GM18873 (cell line): ENCODE data around the gene VAV2.
"Not testable (repeated sequence)": the region's sequence is repeated elsewhere in the genome, so short reads cannot be mapped to it uniquely, and the experiment has no call there.

Experiments used
- ATAC-seq: cut with Tn5 transposase; IDR thresholded peaks from one replicate; pipeline ENCODE4 v1.9.1; 2021; ENCODE audit warnings: mild to moderate bottlenecking, moderate library complexity, moderate number of reproducible peaks; ENCODE audit not compliant: unreplicated experiment, low FRiP score

The VAV2 gene

DNA sequence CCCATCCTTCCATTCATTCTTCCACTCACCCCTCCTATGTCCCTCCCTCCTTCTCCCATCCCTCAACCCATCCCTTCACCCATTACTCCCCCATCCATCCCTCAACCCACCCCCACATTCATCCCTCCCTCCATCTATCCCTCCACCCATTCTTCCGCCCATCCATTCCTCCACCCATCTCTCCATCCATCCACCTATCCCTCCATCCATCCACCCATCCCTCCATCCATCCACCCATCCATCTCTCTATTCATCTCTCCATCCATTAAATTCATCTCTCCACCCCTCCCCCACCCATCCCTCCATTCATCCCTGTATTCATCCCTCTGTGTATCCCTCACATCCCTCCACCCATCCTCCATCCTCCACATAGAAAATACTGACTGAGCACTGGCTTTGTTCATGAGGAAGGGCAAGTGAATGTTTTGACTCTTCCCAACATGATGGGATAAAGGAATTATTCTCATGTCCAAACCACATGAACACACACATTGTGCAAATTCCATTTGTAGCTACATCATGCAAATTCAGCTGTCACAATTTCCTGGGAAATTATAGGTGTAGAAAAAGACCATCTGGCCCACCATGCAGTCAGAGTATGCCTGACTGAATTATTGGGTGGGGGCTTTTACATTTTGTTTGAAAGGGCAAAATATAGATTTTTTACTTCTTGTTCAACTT, 6.9 kb upstream of the VAV2 start:
- ATAC-seq, result no peak

DNA sequence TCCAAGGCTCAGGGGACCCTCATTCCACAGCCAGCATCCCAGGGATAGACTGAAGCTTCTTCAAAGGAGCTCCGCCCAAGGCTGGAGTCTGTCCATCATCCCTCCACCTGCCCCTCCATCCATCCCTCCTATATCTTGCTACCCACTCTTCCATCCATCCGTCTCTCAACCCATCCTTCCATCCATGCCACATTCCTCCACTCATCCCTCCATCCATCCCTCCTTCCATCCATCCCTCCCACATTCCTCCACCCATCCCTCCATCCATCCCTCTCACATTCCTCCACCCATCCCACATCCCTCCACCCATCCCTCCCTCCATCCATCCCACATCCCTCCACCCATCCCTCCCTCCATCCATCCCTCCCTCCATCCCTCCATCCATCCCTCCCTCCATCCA, 5.5 kb upstream of the VAV2 start:
- ATAC-seq, result no peak

DNA sequence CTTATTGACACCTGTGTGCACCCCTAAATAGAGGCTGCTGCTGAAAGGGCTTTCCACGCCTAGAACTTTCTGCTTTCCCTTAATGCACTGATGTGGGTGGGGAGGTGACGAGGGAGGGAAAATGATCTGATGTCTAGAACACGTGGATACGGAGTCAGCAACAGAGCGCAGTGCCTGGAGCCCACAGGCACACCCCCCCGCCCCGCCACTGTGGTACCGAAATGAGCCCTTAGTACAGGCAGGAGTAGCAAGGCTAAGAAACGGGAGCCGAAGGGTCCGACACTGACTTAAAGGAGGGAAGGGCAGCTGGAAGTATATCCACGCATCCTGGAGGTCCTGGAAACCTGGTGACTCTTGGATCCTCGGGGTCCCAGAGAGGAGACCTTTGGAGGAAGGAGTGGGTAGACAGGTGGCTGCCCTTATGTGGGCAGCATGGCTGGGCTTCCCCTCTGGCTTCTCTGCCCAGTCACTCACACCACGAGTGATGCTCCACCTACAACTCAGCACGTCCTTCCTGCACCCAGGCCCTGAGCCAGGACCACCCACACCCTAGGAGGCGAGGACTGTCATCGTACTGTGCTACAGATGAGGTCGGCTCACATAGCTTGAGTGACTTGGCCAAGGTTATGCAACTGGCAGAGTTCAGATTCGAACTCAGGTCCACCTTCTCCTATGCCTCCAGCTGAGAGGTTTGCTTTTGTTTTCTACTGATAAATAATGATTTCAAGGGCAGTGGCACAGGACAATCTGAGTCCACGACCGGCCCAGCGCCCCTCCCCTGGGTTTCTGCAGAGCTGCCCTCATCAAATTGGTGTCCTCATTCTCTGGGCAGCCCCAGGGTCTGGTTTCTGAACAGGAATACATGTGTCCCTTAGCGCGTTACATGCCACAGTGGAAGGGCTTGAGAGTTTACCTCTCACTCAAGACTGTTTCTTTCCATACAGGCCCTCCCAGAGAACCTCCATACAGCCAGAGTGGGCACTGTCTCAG, 4.7 kb upstream of the VAV2 start:
- ATAC-seq, result no peak

DNA sequence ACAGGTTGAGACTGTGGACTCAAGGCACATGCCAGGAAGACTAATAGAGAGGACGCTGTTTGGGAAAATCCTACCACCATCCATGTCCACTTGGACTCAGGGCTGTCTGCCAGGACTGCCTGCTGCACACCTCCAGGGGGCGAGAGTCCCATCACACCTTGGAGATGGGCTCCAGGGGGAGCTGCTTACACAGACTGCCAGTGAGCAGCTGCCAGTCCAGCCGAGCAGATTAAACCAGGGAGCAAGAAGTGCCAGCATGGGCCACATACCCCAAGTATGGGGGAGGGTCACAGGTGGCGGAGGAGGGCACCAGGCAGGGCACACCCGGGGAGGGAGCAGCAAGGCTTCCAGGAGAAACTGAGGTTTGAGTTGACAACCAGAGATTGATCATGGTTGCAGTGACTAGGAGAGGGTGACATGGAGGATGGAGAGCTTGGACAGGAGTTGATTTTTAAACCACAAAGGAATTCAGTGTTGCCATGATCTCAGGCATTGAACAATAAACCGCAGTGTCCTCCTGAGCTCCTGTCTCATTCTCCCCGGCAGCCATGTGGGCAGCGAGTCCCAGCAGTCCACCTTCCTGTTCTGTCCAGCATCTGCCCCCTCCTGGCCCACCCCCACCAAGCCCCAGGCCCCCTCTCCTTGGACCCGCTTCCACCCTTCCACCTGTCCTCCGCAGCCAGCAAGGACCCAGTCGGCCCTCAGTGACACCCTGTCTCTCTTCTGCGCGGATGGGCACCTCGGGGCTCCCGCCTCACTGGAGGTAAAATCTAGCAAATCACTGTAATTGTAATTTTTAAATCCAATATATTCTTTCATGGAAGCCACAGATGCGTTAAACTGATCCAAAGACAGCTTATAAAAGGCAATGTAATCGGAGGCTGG, 3.1 kb upstream of the VAV2 start:
- ATAC-seq, result no peak

DNA sequence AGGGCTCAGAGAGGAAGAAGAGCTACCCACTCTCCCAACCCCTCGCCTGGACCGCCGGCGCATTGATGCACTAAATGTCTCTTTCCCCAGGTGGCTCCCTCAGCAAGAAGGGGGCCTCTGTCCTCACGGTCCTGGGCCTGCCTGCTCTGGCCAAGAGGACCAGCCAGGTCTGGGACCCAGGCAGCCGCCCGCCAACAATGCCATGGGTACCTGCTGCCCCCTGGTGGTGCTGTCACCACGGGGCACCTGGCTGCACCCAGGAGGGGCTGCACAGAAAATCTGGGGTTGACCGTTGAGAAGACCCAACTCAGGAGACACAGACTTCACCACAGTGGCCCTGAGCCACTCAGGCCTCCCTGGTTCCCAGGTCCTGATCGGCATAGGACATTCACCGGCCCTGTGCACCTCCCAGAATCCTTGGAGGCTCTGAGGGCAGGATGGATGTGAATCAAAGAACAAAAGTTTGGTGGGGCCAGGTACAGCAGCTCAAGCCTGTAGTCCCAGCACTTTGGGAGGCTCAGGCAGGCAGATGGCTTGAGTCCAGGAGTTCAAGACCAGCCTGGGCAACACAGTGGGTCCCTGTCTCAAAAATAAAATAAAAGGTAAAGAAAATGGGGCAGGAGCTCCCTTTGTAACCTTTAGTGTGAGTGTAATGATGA, 2.4 kb upstream of the VAV2 start:
- no peak for ATAC-seq

DNA sequence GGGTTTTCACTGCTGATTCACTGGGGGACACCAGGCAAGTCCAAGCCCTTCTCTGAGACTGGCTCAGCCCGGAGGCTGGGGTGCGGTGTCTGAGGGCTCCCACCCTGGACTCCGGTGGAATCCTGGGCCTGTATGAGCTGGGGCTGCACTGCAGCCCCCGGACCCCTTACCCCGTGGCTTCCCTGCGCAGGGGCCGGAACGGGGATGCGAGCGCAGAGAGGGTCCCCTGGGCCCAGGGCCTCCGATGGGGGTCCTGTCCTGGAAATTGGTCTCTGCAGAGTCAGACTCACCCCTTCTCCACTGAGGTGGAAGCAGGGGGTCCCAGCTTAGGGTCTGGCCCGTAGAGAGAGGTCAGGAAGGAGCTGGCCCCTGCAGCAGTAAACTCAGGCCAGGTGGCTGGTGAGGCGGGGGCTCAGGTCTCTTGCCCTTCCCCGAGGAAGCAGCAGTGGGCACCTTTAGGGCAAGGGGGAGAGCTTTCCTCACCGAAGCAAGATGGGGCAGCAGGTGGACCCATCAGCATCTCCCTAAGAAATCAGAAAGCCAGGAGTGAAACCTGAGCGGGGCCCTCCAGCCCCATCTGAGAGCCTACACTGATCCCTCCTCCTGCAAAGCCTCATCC, 1.6 kb upstream of the VAV2 start:
- no peak for ATAC-seq

DNA sequence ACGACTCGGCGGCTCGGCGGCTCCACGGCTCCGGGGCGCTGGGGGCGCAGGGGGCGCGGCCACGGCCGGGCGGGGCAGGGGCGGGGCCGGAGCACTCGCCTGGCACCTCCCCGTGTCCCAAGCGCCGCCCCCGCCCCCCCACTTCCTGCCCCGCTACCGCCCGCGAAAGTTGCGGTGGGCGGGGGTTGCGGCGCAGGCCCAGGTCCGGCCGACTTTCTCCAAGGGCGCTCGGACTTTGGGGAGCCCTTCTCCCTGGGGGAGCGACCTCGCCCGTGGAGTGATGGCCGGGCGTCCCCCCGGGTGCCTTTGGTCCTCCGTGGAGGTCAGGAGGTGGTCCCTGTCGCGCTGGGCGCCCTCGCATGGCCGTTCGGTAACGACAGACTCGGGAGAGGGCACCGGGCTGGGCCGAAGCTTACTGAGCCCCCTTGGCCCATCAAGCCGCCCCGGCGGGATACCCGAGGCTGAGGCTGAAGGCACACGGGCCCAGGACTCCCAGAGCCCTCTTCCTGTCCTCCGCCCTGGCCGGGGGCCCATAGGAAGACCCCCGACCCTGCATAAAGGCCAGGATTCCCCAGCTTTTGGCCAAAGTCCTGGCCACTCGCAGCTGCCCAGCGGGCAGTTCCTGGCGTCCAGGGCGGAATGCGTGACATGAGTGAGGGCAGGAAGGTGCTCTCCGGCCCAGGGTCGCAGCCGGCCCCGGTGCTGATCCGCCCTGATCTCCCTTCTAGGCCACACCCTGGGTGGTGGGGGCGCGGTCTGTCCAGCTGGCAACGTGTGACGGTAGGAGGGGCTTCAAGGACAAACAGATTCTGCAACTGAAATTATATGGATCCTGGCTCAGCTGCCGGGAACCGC, 883 bp upstream of the VAV2 start:
- ATAC-seq, result peak; percentile 39

DNA sequence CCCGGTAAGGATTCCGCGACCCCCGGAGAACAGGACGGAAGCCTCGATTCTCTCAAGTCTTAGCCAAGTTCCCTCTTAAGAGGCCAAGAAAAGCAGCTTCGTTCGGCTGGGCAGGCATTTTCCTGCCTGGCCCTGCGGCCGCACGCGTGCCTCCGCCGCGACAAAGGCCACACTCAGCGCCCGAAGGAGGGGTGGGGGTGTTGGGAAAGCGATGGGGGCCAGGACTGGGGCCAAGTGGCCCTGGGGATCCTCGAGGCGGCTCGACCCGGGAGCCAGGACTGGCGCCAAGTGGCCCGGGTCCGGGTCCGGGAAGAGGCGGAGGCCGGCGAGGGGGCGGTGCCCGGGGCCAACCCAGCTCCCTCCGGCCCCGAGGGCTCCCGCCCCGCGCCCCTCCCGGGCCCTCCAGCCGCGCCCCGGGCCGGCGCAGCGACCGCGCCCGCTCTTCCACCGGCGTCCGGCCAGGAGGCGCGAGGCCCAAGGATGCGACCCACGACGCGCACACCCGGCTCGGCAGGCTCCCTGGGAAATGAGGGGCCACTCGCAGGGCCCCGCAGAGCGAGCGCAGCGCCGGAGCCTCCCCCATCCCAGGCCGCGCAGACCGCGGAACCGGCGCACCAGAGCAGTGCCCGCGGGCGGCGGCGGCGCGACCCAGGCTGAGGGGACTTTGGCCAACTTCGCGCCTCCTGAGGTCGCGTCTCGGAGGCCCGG, 756 bp downstream of the VAV2 start:
- no peak for ATAC-seq

DNA sequence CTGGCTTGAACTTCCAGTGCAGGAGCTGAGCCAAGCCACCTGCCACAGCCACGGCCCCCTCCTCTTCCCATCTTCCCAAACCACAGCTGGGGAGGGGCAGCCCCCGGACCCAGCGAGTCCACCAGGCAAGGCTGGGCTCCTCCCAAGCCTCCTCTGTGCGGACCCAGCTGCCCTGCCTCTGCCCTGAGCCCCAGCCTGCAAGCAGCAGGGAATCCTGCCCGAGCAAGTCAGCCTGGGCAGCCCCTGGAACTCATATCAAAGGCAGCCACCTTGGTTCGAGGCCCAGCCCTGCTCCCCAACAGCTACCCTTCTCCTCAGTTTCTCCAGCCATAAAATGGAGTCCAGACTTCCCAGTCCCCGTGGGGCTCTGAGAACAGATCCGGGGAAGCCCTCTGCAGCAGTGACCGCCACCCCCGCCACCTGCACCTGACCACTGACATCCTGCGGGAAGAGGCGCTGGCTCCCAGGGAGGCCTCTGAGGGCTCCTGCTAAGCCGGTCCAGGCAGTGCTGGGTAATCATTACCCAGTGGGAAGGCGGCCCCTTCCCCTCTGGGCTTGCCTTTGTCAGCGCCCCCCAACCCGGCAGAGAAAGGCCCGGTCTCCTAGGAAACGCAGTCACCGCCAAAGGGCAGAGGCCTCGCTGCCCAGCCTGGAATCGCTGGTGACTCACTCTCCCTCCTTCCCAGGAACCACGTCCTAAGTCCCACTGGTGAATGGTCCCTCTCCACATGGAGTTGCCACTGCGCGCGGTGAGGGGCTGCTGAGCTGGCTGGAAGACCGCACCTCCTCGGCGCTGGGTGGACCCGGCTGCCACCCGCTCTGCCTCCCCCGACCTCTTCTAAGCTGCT, 1.5 kb downstream of the VAV2 start:
- ATAC-seq, result no peak

DNA sequence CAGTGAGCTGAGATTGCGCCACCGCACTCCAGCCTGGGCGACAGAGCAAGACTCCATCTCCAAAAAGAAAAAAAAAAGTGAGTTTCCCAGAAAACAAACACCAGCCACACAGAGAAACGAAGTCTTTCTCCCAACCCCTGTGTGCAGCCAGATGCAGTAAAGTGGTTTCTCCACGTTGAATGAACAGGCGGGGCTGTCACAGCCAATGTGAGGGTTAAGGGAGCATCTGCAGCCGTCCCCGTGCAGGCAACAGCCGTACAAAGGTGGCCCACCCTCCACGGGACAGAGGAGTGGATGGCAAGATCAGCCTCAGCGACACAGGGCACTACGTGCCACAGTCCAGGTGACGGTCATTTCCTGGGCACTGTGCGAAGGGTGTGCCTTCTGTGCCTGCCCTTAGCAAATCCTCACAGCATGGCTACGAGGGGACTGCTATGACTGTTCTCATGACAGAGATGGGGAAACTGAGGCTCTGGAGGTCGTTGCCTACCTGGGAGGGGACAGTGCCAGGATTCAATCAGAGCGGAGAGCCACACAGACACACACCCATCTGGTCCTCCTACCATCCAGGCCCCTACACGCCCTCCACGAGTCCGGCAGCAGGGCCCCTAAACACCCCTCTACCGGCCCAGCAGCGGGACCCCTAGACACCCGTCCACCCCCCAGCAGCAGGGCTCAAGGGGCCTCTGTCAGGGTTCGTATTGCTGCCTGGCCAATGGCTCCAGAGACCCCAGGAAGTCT, 2.3 kb downstream of the VAV2 start:
- ATAC-seq, result no peak

DNA sequence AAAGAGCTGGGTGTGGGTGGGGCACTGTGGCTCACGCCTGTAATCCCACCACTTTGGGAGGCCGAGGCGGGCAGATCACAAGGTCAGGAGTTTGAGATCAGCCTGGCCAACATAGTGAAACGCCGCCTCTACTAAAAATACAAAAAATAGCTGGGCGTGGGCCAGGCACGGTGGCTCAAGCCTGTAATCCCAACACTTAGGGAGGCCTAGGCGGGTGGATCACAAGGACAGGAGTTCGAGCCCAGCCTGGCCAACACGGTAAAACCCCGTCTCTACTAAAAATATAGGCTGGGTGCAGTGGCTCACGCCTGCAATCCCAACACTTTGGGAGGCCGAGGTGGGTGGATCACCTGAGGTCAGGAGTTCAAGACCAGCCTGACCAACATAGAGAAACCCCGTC, 3.4 kb downstream of the VAV2 start:
- not testable (repeated sequence) for ATAC-seq

DNA sequence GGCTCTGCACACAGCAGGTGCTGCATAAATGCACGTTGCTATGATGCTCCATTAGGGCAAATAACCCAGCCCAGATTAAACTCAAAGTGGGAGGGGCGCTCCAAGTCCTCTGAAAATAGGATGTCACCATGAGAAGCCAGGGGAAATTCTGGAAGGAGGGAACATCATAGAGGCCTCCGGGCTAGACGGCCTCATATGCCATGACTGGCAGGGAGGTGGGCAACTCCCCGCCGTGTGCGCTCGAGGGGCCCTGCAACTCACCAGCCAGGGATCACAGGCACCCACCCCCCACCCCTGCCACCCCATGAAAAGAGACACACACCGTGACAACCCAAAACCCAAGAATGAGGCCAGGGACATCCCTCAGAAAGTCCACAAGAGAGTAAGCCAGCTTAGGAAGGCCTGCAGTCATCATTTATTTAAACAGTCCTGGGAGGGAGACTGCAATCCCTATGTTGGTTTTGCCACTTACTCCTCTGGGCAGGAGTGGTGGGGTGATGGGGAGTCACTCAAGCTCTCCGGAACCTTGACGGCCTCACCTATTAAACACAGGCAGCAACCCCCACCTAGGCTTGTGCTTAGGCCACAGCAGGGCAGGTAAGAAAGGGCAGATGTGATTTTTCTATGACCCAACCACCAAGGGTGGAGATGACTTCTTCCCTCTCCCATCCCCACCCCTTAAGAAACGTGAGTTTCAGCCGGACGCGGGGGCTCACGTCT, 4.0 kb downstream of the VAV2 start:
- ATAC-seq, result no peak

DNA sequence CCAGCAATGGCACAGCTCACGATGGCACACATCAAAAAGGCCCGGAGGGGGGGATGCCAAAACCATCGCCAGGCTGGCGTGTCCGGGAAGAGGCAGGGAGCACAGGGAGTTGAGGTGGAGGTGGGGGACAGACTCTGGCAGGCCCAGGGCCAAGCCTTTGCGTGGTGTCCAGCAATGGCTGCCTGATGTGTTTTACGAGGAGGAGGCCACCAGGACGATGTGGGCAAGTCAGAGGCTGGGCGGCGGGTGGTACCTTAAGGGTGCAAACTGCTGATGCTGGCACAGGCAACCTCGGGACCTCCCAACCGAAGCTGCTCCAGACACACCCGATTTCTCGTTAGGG, 4.7 kb downstream of the VAV2 start:
- ATAC-seq, result no peak

DNA sequence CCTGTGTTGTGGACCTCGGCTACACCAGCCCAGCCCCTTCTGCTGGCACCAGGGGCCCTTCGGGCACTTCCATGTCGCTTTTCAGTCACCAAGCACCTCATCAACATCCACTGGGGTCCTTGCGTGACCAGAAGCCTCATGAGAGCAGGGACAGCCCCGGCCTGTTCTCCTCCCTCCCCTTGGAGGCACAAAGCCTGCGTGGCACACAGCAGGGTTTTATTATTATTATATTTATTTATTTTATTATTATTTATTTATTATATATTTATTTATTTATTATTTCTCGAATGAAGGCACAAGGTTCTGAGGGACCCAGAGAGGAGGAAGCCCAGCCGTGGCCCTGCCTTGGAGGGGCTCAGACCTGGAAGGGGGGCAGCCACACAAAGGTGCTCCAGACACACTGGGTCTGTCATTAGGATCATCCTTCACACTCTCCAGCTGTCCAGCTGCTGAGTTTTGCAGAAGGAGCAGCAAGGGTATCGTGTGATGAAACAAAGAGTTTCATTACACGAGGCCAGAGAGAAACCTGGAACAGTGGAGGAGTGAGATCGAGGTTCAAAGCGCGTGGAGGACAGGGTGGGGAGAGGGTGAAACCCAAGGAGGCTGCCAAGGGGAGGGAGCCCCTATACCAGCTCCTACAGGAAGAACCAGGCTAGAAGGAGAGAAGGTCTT, 5.2 kb downstream of the VAV2 start:
- no peak for ATAC-seq

DNA sequence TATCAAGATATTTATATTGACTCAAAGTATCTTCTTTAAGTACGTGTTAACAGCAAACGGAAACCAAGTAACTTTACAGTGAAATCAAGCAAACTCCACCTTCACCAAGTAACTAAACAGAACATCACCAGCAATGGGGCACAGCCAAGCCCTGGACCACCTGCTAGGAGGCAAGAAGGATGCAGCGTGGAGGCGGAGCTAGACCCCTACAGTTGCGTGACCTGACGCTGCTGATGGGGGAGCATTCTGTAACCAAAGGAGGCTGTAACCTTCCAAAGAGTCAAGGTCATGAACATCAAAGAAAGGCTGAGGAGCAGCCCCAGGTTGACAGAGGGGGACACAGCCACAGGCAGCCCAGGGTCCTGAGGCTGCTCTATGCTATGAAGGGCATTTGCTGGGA, 6.1 kb downstream of the VAV2 start:
- no peak for ATAC-seq
